ENCODE measurements around the gene HOXB9. TPM values are rescaled to one million over a fixed set of nuclear protein-coding genes. Genes with fewer than 3 reads are reported as not detected.

The HOXB9 gene
- total RNA-seq, 6 experiments from 2014 or later: not detected

- no peak for DNase-seq
- Histone ChIP-seq H3K36me3 (no peaks in the 10 kb centered on the region), H3K27ac (no peak overlapping the region), H3K9me3 (no peaks in the 10 kb centered on the region), H3K27me3 (peaks cover 26 to 82% of the 10 kb centered on the region in 2 donors), H3K4me3 (no peak overlapping the region), H3K4me1 (no peaks in the 10 kb centered on the region)
- TF ChIP-seq POLR2A (IDR thresholded peaks at IDR 0.05) (no peak), CTCF (IDR thresholded peaks at IDR 0.05) (no peak)
- no peak for ATAC-seq
- intact Hi-C loops (cut with DNase I): no loop called here
- WGBS (ENCODE audit: insufficient coverage, low coverage, low lambda C conversion rate, missing lambda C conversion rate): 16% methylated on average over 5 of the region's 7 CpGs
Observed at GRCh38 chr17:48631693-48632578, 5.8 kb upstream of the HOXB9 start.

- H3K27me3 ChIP-seq: peaks cover 22 to 81% of the 10 kb centered on the region in 2 donors
- H3K27ac ChIP-seq: no peak overlapping the region
- H3K9me3 ChIP-seq: no peaks in the 10 kb centered on the region
- WGBS (ENCODE audit: insufficient coverage, low coverage, low lambda C conversion rate, missing lambda C conversion rate): 7% methylated on average over 10 of the region's 15 CpGs
- no peak for ATAC-seq
- TF ChIP-seq CTCF (IDR thresholded peaks at IDR 0.05): no peak
- TF ChIP-seq POLR2A (IDR thresholded peaks at IDR 0.05): no peak
- H3K4me3 ChIP-seq: no peak overlapping the region
- no peaks in the 10 kb centered on the region for H3K36me3 ChIP-seq
- peaks cover 0 to 4% (median under 1%) of the 10 kb centered on the region in 4 donors for H3K4me1 ChIP-seq
- intact Hi-C loops (cut with DNase I): no loop called here
- DNase-seq: no peak
Observed at GRCh38 chr17:48630925-48631692, 5.0 kb upstream of the HOXB9 start.

GRCh38 chr17:48630009-48630924, 4.1 kb upstream of the HOXB9 start:
- no peak for DNase-seq
- no peak for ATAC-seq
- H3K27me3 ChIP-seq: peaks cover 23 to 82% of the 10 kb centered on the region in 2 donors
- TF ChIP-seq POLR2A (IDR thresholded peaks at IDR 0.05): no peak
- no peak for TF ChIP-seq CTCF (IDR thresholded peaks at IDR 0.05)
- peaks cover 0 to 13% (median 2%) of the 10 kb centered on the region in 4 donors for H3K4me1 ChIP-seq
- H3K27ac ChIP-seq: no peak overlapping the region
- H3K4me3 ChIP-seq: no peak overlapping the region
- 21% methylated on average over 15 of the region's 15 CpGs for WGBS (ENCODE audit: insufficient coverage, low coverage, low lambda C conversion rate, missing lambda C conversion rate)
- H3K36me3 ChIP-seq: no peaks in the 10 kb centered on the region
- no peaks in the 10 kb centered on the region for H3K9me3 ChIP-seq
- intact Hi-C loops (cut with DNase I): no loop called here

- H3K4me3 ChIP-seq: no peak overlapping the region
- 27% methylated on average over 5 of the region's 5 CpGs for WGBS (ENCODE audit: insufficient coverage, low coverage, low lambda C conversion rate, missing lambda C conversion rate)
- intact Hi-C loops (cut with DNase I): no loop called here
- peaks cover 0 to 17% (median 2%) of the 10 kb centered on the region in 4 donors for H3K4me1 ChIP-seq
- DNase-seq (no peak), ATAC-seq (no peak)
- no peak overlapping the region for H3K27ac ChIP-seq
- H3K36me3 ChIP-seq: no peaks in the 10 kb centered on the region
- TF ChIP-seq POLR2A (IDR thresholded peaks at IDR 0.05) (no peak), CTCF (IDR thresholded peaks at IDR 0.05) (no peak)
- H3K9me3 ChIP-seq: no peaks in the 10 kb centered on the region
- H3K27me3 ChIP-seq: peaks cover 32 to 83% of the 10 kb centered on the region in 2 donors
Observed at GRCh38 chr17:48629411-48629759, 3.2 kb upstream of the HOXB9 start.
